Amniotic epithelial cell (primary cell): ENCODE measurements around the gene RFC3.

ENCODE experiments used
- DNase-seq: peaks from one replicate; pipeline ENCODE4 v3.0.0-alpha.2; 2010; ENCODE audit warnings: low read depth

RFC3 gene

GRCh38 chr13:33865945-33866344 is 48.0 kb downstream of the RFC3 start:
- no peak for DNase-seq

GRCh38 chr13:33867472-33867871 is 49.5 kb downstream of the RFC3 start:
- DNase-seq, result no peak

- no peak for DNase-seq
These were observed 50.5 kb downstream of the RFC3 start for GRCh38 chr13:33868343-33868994.

- DNase-seq, result no peak
These were observed 51.1 kb downstream of the RFC3 start for GRCh38 chr13:33869005-33869404.

- no peak for DNase-seq
These were observed 52.2 kb downstream of the RFC3 start for GRCh38 chr13:33870046-33870668.

- peak; percentile 3 for DNase-seq
These were observed 53.5 kb downstream of the RFC3 start for GRCh38 chr13:33871207-33872004.

GRCh38 chr13:33872005-33872351 is 54.0 kb downstream of the RFC3 start:
- peak; percentile 76 for DNase-seq

- DNase-seq, result no peak
These were observed 55.4 kb downstream of the RFC3 start for GRCh38 chr13:33873251-33873908.

GRCh38 chr13:33874871-33875270 is 56.9 kb downstream of the RFC3 start:
- no peak for DNase-seq

GRCh38 chr13:33875618-33876401 is 57.9 kb downstream of the RFC3 start:
- DNase-seq, result no peak

- DNase-seq, result no peak
These were observed 58.9 kb downstream of the RFC3 start for GRCh38 chr13:33876716-33877394.

GRCh38 chr13:33879118-33879517 is 61.2 kb downstream of the RFC3 start:
- DNase-seq, result no peak

GRCh38 chr13:33882804-33883203 is 64.9 kb downstream of the RFC3 start:
- no peak for DNase-seq

GRCh38 chr13:33884531-33885220 is 66.7 kb downstream of the RFC3 start:
- DNase-seq, result no peak
